Progenitor cell of endocrine pancreas (in vitro differentiated cells): Measurements from ENCODE around the gene ABHD10. TPM values are rescaled to one million over a fixed set of nuclear protein-coding genes. Genes with fewer than 3 reads are reported as not detected.

Experiments used
- DNase-seq: peaks from one replicate; pipeline ENCODE4 v3.0.0; 2021; ENCODE audit warnings: low spot score; ENCODE audit not compliant: unreplicated experiment
- H3K27ac Mint-ChIP-seq: 2 replicates; pipeline ENCODE4 v1.8.0; 2021; ENCODE audit warnings: mild to moderate bottlenecking, moderate library complexity, mixed read lengths
- H3K27me3 Mint-ChIP-seq: 2 replicates; pipeline ENCODE4 v1.8.0; 2021; ENCODE audit warnings: mixed read lengths
- H3K36me3 Mint-ChIP-seq: 2 replicates; pipeline ENCODE4 v1.8.0; 2022; ENCODE audit warnings: mixed read lengths; ENCODE audit not compliant: insufficient read depth
- H3K4me1 Mint-ChIP-seq: 2 replicates; pipeline ENCODE4 v1.8.0; 2021; ENCODE audit warnings: low read depth, mixed read lengths
- H3K4me3 Mint-ChIP-seq: 2 replicates; pipeline ENCODE4 v1.8.0; 2021; ENCODE audit warnings: low read depth, mild to moderate bottlenecking, moderate library complexity, mixed read lengths
- H3K9me3 Mint-ChIP-seq: 2 replicates; pipeline ENCODE4 v1.8.0; 2021; ENCODE audit warnings: low read depth, mixed read lengths
- total RNA-seq: library from RNA; stranded (reverse); gene quantifications from 2 replicates; pipeline ENCODE4 v1.2.1, GENCODE V29; 2021
- TF ChIP-seq, protein P1 (sequence below): fragments of 200-600 bp; sonication (generic); IDR thresholded peaks from one replicate; pipeline ENCODE4 v1.5.0; 2021; ENCODE audit warnings: antibody characterized with exemption, mild to moderate bottlenecking; ENCODE audit not compliant: unreplicated experiment

ABHD10 gene
- total RNA-seq, 1 donor from 2014 or later: 31.9 TPM

DNA sequence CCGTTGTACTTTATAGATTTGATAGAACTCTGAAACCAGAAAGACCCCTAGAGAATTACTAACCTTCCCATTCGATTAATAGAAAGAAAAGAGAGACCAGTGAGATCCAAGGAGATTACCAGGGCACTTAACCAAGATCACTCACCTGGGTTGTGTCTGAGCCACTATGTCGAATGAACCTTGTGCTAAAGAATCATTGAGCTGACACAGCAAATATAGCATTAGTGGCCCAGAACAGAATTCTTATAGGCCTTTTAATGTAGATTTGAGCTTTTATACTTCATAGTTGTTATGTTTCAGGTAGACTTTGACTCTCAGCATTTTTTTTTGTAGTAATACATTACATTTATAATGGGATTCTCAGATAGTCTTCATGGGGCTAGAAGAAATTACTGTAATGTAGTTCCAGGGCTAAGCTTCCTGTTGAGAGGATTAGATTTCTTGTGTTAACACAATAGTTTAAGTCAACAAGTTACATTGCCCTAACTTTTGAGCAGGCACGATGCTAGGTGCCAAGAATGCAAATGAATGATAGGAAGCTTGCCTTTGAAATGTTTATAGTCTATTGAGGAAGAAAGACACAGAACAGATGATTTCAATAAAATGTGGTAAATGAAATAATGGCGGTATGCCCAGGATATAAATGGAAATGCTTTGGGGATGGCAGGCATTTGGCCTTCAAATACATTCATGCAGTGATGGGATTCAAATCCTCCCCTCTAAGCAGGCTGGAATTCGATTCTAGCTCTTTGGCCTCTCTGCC, 24.4 kb upstream of the ABHD10 start:
- Mint-ChIP-seq H3K27me3 (no peaks in the 10 kb centered on the region), H3K4me1 (peaks cover 11% of the 10 kb centered on the region), H3K27ac (no peak overlapping the region)

GRCh38 chr3:111955876-111956275, 22.9 kb upstream of the ABHD10 start:
- TF ChIP-seq, protein P1, sequence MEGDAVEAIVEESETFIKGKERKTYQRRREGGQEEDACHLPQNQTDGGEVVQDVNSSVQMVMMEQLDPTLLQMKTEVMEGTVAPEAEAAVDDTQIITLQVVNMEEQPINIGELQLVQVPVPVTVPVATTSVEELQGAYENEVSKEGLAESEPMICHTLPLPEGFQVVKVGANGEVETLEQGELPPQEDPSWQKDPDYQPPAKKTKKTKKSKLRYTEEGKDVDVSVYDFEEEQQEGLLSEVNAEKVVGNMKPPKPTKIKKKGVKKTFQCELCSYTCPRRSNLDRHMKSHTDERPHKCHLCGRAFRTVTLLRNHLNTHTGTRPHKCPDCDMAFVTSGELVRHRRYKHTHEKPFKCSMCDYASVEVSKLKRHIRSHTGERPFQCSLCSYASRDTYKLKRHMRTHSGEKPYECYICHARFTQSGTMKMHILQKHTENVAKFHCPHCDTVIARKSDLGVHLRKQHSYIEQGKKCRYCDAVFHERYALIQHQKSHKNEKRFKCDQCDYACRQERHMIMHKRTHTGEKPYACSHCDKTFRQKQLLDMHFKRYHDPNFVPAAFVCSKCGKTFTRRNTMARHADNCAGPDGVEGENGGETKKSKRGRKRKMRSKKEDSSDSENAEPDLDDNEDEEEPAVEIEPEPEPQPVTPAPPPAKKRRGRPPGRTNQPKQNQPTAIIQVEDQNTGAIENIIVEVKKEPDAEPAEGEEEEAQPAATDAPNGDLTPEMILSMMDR: no peak
- peaks cover 11% of the 10 kb centered on the region for H3K4me1 Mint-ChIP-seq
- H3K9me3 Mint-ChIP-seq: no peaks in the 10 kb centered on the region
- no peaks in the 10 kb centered on the region for H3K27me3 Mint-ChIP-seq
- no peak for DNase-seq
- peaks cover 13% of the 10 kb centered on the region for H3K36me3 Mint-ChIP-seq
- H3K4me3 Mint-ChIP-seq: no peak overlapping the region
- H3K27ac Mint-ChIP-seq: no peak overlapping the region

More for the DNA sequence above, 24.4 kb upstream of the ABHD10 start:
- TF ChIP-seq, protein P1: no peak
- DNase-seq: no peak
- no peak overlapping the region for H3K4me3 Mint-ChIP-seq
- peaks cover 13% of the 10 kb centered on the region for H3K36me3 Mint-ChIP-seq
- no peaks in the 10 kb centered on the region for H3K9me3 Mint-ChIP-seq

DNA sequence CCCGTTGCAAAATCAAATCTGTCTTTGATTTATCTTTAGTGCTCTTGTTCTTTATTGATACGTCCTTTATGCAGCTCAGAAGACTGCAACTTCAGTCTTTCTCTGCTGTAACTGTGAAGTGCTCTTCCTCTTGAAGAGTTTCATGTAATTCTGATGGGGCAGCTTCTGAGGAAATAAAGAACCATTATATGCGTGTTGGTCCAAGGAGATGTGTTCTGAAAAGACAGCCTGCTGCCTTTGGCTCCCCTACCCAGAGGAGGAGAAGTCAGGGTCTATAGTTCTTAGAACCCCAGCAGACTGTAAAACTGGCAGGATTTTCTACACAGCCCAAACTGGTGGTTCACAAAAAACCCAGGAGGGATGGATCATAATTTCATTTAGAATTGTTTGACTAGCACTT, 22.4 kb upstream of the ABHD10 start:
- DNase-seq: no peak
- TF ChIP-seq, protein P1: no peak
- Mint-ChIP-seq H3K9me3 (no peaks in the 10 kb centered on the region), H3K27ac (no peak overlapping the region), H3K4me3 (no peak overlapping the region), H3K4me1 (peaks cover 11% of the 10 kb centered on the region), H3K27me3 (no peaks in the 10 kb centered on the region), H3K36me3 (peaks cover 14% of the 10 kb centered on the region)

GRCh38 chr3:111956995-111957734, 21.7 kb upstream of the ABHD10 start:
- H3K9me3 Mint-ChIP-seq: no peaks in the 10 kb centered on the region
- H3K4me1 Mint-ChIP-seq: peaks cover 11% of the 10 kb centered on the region
- TF ChIP-seq, protein P1: no peak
- H3K27ac Mint-ChIP-seq: no peak overlapping the region
- no peaks in the 10 kb centered on the region for H3K27me3 Mint-ChIP-seq
- H3K36me3 Mint-ChIP-seq: peaks cover 13% of the 10 kb centered on the region
- H3K4me3 Mint-ChIP-seq: no peak overlapping the region
- no peak for DNase-seq

DNA sequence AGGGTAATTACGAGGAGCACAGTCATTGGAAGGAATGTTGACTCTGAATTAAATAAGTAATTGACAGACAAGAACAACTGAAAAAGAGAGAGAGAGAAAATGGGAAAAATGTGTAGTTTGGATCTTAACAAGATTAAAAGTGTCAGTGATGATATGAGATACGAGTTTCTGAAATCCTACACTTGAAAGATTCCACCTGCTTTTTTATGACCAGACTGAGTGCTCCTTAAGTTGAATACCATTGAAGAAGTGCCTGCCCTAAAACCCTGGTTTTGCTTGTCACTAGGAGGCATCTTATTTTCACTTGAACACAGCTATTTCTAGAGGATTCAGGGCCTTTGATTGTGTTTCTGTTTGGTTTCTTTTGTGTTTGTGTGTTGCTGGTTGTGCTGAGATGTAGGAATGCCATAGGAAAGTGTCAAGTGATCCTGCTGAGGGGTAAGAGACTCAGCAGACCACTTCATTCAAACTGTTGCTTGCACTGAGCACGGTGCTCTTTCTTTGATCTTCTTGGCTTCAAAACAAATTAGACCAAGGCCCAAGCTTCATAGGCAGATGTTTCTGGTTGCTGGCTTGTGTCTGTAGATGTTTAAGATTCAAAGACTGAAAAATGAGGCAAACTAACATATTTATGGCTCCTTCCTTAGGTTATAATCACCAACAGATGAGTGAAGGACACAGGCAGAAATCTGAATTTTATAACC, 17.2 kb upstream of the ABHD10 start:
- Mint-ChIP-seq H3K36me3 (peaks cover 9% of the 10 kb centered on the region), H3K9me3 (no peaks in the 10 kb centered on the region), H3K4me1 (peaks cover 9% of the 10 kb centered on the region), H3K27ac (no peak overlapping the region), H3K27me3 (no peaks in the 10 kb centered on the region), H3K4me3 (no peak overlapping the region)
- TF ChIP-seq, protein P1: no peak
- no peak for DNase-seq
